ENCODE results near the gene ANP32B. TPM values are rescaled to one million over a fixed set of nuclear protein-coding genes. Genes with fewer than 3 reads are reported as not detected.

The ANP32B gene
- polyA plus RNA-seq, 1 of the 3 experiments (the other 2 are of a cell fraction): 28.4 TPM

GRCh38 chr9:98040212-98040611 lies 57.1 kb downstream of the ANP32B start:
- Histone ChIP-seq H3K4me2 (no peak overlapping the region), H3K36me3 (replicated peaks in 1 of 2; ENCODE audit: control insufficient read depth in 1 of 2, insufficient read depth in 2 of 2, low read length in 1 of 2) (no peaks in the 10 kb centered on the region), H3K79me2 (ENCODE audit: insufficient read depth) (no peaks in the 10 kb centered on the region), H3K27ac (ENCODE audit: low read depth in 2 of 2, low read length in 1 of 2) (no peak overlapping the region), H3K9ac (no peak overlapping the region), H3K27me3 (ENCODE audit: insufficient read depth) (no peaks in the 10 kb centered on the region), H3K4me3 (ENCODE audit: low read depth in 2 of 2, low read length in 1 of 2) (no peak overlapping the region), H2AFZ (ENCODE audit: low read depth) (no peak overlapping the region), H3K4me1 (ENCODE audit: control insufficient read depth in 1 of 2, insufficient read depth in 2 of 2, low read depth in 1 of 2, low read length in 1 of 2) (no peaks in the 10 kb centered on the region), H4K20me1 (ENCODE audit: insufficient read depth) (no peaks in the 10 kb centered on the region), H3K9me3 (no peaks in the 10 kb centered on the region), H3K9me2 (no peaks in the 10 kb centered on the region), H3F3A (replicated peaks; ENCODE audit: insufficient read depth) (no peaks in the 10 kb centered on the region)
- 82% methylated on average over 6 of the region's 6 CpGs for WGBS (ENCODE audit: low lambda C conversion rate)
- no peak for TF ChIP-seq TCF12 (IDR thresholded peaks at IDR 0.05)
- TF ChIP-seq FOXJ3 (CRISPR knock-in tag; IDR thresholded peaks at IDR 0.05): no peak
- TF ChIP-seq ELF1 (IDR thresholded peaks at IDR 0.05): no peak
- TF ChIP-seq EP300 (IDR thresholded peaks at IDR 0.05; ENCODE audit: borderline replicate concordance in 1 of 2, low read depth in 1 of 2, low read length in 1 of 2): no peak
- TF ChIP-seq PBX3 (IDR thresholded peaks at IDR 0.05): no peak
- TF ChIP-seq CTCF (IDR thresholded peaks at IDR 0.05): no peak
- no peak for TF ChIP-seq TEAD4 (IDR thresholded peaks at IDR 0.05; ENCODE audit: borderline replicate concordance, insufficient read depth)
- TF ChIP-seq USF1 (IDR thresholded peaks at IDR 0.05; ENCODE audit: borderline replicate concordance, low read depth): no peak
- TF ChIP-seq MEF2A (IDR thresholded peaks at IDR 0.05; ENCODE audit: borderline replicate concordance, low read depth): no peak
- TF ChIP-seq SIN3A (IDR thresholded peaks at IDR 0.05; ENCODE audit: borderline replicate concordance, low read depth, low read length): no peak
- TF ChIP-seq RXRA (IDR thresholded peaks at IDR 0.05; ENCODE audit: borderline replicate concordance, low read depth): no peak
- TF ChIP-seq MXI1 (IDR thresholded peaks at IDR 0.05; ENCODE audit: low read depth, low read length): no peak
- no peak for TF ChIP-seq FOSL2 (IDR thresholded peaks at IDR 0.05; ENCODE audit: borderline replicate concordance, low read depth)
- TF ChIP-seq EZH2phosphoT487 (IDR thresholded peaks at IDR 0.05; ENCODE audit: borderline replicate concordance, low read depth): no peak
- TF ChIP-seq JUND (IDR thresholded peaks at IDR 0.05): no peak
- TF ChIP-seq ZBTB33 (IDR thresholded peaks at IDR 0.05; ENCODE audit: borderline replicate concordance, low read depth): no peak
- no peak for TF ChIP-seq SMC3 (IDR thresholded peaks at IDR 0.05; ENCODE audit: low read depth, low read length)
- no peak for TF ChIP-seq USF2 (IDR thresholded peaks at IDR 0.05; ENCODE audit: borderline replicate concordance, low read depth, low read length)
- POLR2A ChIA-PET: no interaction called here
- CTCF ChIA-PET: interaction anchor here (1.1 to 9.5 kb wide), 2 partner anchors 10 to 118 kb away, joined by 3 to 96 read pairs; partner anchors contain the start of gene TRMO
- DNase-seq: no peak

Data from SK-N-SH (cell line).